Osteocyte (in vitro differentiated cells): Measurements from ENCODE around the gene CDK12. TPM values are rescaled to one million over a fixed set of nuclear protein-coding genes. Genes with fewer than 3 reads are reported as not detected.
A peak's percentile ranks its signal among the peaks of the same experiment; 100 is the strongest.

Source experiments
- DNase-seq: peaks from one replicate; pipeline ENCODE4 v3.0.0; 2021; ENCODE audit warnings: mixed read lengths; ENCODE audit not compliant: unreplicated experiment; ENCODE audit errors: extremely low spot score
- H3K27ac Mint-ChIP-seq: one replicate; pipeline ENCODE4 v1.8.0; 2021; ENCODE audit warnings: mild to moderate bottlenecking, mixed read lengths; ENCODE audit not compliant: unreplicated experiment
- H3K27me3 Mint-ChIP-seq: one replicate; pipeline ENCODE4 v1.8.0; 2021; ENCODE audit warnings: mixed read lengths; ENCODE audit not compliant: unreplicated experiment
- H3K36me3 Mint-ChIP-seq: one replicate; pipeline ENCODE4 v1.8.0; 2021; ENCODE audit warnings: mixed read lengths; ENCODE audit not compliant: unreplicated experiment
- H3K4me1 Mint-ChIP-seq: one replicate; pipeline ENCODE4 v1.8.0; 2021; ENCODE audit warnings: mixed read lengths; ENCODE audit not compliant: unreplicated experiment
- H3K4me3 Mint-ChIP-seq: one replicate; pipeline ENCODE4 v1.8.0; 2021; ENCODE audit warnings: mild to moderate bottlenecking, moderate library complexity, mixed read lengths; ENCODE audit not compliant: unreplicated experiment
- H3K9me3 Mint-ChIP-seq: one replicate; pipeline ENCODE4 v1.8.0; 2021; ENCODE audit warnings: mixed read lengths; ENCODE audit not compliant: unreplicated experiment
- CTCF ChIP-seq: fragments of 200-600 bp; sonication (generic); IDR thresholded peaks from 2 replicates; pipeline ENCODE4 v1.5.0; 2021; ENCODE audit warnings: antibody characterized with exemption, mild to moderate bottlenecking, moderate library complexity
- total RNA-seq: library from RNA; stranded (reverse); gene quantifications from 2 replicates; pipeline ENCODE4 v1.2.1, GENCODE V29; 2021

Gene CDK12
- total RNA-seq, 1 donor from 2014 or later: 59.0 TPM

DNA sequence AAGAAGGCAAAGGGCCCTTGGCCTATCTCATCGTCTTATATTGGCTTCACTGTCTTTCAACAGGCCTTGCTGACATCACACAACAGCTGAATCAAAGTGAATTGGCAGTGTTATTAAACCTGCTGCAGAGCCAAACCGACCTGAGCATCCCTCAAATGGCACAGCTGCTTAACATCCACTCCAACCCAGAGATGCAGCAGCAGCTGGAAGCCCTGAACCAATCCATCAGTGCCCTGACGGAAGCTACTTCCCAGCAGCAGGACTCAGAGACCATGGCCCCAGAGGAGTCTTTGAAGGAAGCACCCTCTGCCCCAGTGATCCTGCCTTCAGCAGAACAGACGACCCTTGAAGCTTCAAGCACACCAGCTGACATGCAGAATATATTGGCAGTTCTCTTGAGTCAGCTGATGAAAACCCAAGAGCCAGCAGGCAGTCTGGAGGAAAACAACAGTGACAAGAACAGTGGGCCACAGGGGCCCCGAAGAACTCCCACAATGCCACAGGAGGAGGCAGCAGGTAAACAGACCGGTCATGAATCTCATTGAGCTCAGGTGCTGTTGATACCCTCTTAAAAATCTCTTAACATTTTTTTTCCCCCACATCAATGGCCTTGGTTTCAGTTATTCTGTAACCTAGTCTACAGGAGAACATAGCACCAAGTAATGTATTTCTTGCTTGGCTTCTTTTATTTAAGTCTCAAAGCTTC is 64.7 kb downstream of the CDK12 start:
- no peak for TF ChIP-seq CTCF
- H3K4me1 Mint-ChIP-seq: no peaks in the 10 kb centered on the region
- DNase-seq: no peak
- no peaks in the 10 kb centered on the region for H3K9me3 Mint-ChIP-seq
- peaks cover 40% of the 10 kb centered on the region for H3K36me3 Mint-ChIP-seq
- no peaks in the 10 kb centered on the region for H3K27me3 Mint-ChIP-seq
- H3K4me3 Mint-ChIP-seq: no peak overlapping the region
- H3K27ac Mint-ChIP-seq: no peak overlapping the region

DNA sequence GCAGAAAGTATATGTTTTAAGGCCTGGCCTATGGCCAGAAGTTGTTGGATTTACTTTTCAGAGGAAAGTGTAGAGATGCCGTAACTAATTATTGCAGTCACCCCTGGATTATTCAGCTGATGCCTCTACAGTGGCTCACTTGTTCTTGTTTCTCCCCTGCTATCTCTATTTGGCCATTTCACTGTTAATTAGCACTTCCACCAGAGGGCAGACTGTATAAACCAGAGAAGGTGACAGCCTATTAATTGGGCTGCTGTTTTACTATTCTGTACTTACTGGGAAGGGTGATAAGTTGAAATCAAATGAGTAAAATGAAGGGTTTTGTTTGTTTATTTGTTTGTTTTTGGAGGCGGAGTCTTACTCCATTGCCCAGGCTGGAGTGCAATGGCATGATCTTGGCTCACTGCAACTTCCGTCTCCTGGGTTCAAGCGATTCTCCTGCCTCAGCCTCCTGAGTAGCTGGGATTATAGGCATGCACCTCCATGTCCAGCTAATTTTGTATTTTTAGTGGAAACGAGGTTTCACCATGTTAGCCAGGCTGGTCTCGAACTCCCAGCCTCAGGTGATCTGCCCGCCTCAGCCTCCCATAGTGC is 66.0 kb downstream of the CDK12 start:
- DNase-seq: no peak
- peaks cover 47% of the 10 kb centered on the region for H3K36me3 Mint-ChIP-seq
- no peak overlapping the region for H3K27ac Mint-ChIP-seq
- H3K9me3 Mint-ChIP-seq: no peaks in the 10 kb centered on the region
- no peaks in the 10 kb centered on the region for H3K27me3 Mint-ChIP-seq
- TF ChIP-seq CTCF: peak; percentile 57
- no peak overlapping the region for H3K4me3 Mint-ChIP-seq
- H3K4me1 Mint-ChIP-seq: no peaks in the 10 kb centered on the region

GRCh38 chr17:39529455-39529854 is 68.2 kb downstream of the CDK12 start:
- Mint-ChIP-seq H3K9me3 (no peaks in the 10 kb centered on the region), H3K27ac (no peak overlapping the region), H3K4me1 (peaks cover 10% of the 10 kb centered on the region), H3K36me3 (peaks cover 43% of the 10 kb centered on the region), H3K27me3 (no peaks in the 10 kb centered on the region), H3K4me3 (no peak overlapping the region)
- TF ChIP-seq CTCF: no peak
- no peak for DNase-seq

DNA sequence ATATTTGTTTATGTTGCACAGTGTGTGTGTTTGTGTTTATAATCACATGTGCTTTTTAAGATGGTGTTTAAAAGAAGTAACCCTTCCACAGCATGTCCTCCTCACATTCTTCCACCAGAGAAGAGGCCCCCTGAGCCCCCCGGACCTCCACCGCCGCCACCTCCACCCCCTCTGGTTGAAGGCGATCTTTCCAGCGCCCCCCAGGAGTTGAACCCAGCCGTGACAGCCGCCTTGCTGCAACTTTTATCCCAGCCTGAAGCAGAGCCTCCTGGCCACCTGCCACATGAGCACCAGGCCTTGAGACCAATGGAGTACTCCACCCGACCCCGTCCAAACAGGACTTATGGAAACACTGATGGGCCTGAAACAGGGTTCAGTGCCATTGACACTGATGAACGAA is 69.2 kb downstream of the CDK12 start:
- H3K27me3 Mint-ChIP-seq: no peaks in the 10 kb centered on the region
- H3K4me1 Mint-ChIP-seq: peaks cover 10% of the 10 kb centered on the region
- H3K4me3 Mint-ChIP-seq: no peak overlapping the region
- H3K9me3 Mint-ChIP-seq: no peaks in the 10 kb centered on the region
- H3K36me3 Mint-ChIP-seq: peaks cover 34% of the 10 kb centered on the region
- TF ChIP-seq CTCF: no peak
- no peak overlapping the region for H3K27ac Mint-ChIP-seq
- DNase-seq: no peak

DNA sequence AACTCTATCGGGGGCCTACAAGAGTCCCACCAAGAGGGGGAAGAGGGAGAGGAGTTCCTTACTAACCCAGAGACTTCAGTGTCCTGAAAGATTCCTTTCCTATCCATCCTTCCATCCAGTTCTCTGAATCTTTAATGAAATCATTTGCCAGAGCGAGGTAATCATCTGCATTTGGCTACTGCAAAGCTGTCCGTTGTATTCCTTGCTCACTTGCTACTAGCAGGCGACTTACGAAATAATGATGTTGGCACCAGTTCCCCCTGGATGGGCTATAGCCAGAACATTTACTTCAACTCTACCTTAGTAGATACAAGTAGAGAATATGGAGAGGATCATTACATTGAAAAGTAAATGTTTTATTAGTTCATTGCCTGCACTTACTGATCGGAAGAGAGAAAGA is 70.0 kb downstream of the CDK12 start:
- Mint-ChIP-seq H3K4me3 (no peak overlapping the region), H3K4me1 (peaks cover 10% of the 10 kb centered on the region), H3K27ac (no peak overlapping the region), H3K9me3 (no peaks in the 10 kb centered on the region), H3K27me3 (no peaks in the 10 kb centered on the region), H3K36me3 (peaks cover 29% of the 10 kb centered on the region)
- no peak for DNase-seq
- no peak for TF ChIP-seq CTCF
